Measurements from ENCODE around the gene MED13. TPM values are rescaled to one million over a fixed set of nuclear protein-coding genes. Genes with fewer than 3 reads are reported as not detected.

The MED13 gene
- total and polyA plus RNA-seq, 9 of the 15 experiments (the other 6 are each of a cell fraction or from before 2014, with no cell fraction given), result 5.4 to 48.4 (median 28.2) TPM

DNA sequence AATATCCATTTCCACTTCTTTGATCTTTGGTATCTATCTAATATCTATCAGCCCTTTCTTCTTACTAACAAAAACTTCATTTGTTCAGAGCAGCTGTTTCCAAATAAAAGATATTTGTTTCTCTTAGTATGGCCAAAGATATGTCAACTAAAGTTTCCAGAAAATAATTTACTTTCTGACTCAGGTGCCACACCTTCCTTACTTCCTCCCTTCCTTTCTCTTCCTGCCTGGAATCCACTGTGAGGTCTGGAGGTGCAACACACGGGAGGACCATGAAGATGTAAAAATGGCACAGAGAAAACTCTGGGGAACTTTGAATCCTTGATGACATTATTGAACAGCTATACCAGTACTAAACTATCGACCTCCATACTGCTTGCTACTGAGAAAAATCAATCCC, 14.0 kb downstream of the MED13 start:
- ChIA-PET POLR2A (interaction anchor here (0.8 kb wide), 1 partner anchor 8 kb away, joined by 4 read pairs; no protein-coding TSS in a partner anchor), CTCF (ENCODE audit: low intra/inter-chr PET ratio) (no interaction called here)
- ATAC-seq (no peak), FAIRE-seq (peak; percentile 6), DNase-seq (ENCODE audit: extremely low read depth in 1 of 4, low spot score in 3 of 4) (no peak)
- no peak overlapping the region for H3K27ac ChIP-seq (ENCODE audit: extremely low read depth, low read depth, low read length)
- no peak overlapping the region for H2AFZ ChIP-seq (ENCODE audit: low read depth, low read length)
- BruUV-seq (replicated peaks), result no TSS peak
- no peak overlapping the region for H3K4me2 ChIP-seq (ENCODE audit: insufficient read depth, low read length)
- peaks cover 72% of the 10 kb centered on the region for H3K79me2 ChIP-seq (ENCODE audit: control insufficient read depth, insufficient read depth, low read length)
- H3K4me3 ChIP-seq, result no peak overlapping the region
- intact Hi-C loops (cut with micrococcal nuclease), result no loop called here
- H3K4me1 ChIP-seq (replicated peaks in 1 of 2; ENCODE audit: control insufficient read depth in 2 of 2, insufficient read depth in 2 of 2, low read length in 2 of 2), result no peaks in the 10 kb centered on the region
- H3K9me1 ChIP-seq (ENCODE audit: control insufficient read depth, insufficient read depth, low read length), result no peaks in the 10 kb centered on the region
- no peaks in the 10 kb centered on the region for H3K27me3 ChIP-seq (ENCODE audit: control insufficient read depth in 2 of 2, insufficient read depth in 2 of 2, low read length in 2 of 2)
- WGBS (ENCODE audit: insufficient coverage, low coverage, missing lambda C conversion rate), result 82% methylated on average over 2 of the region's 2 CpGs
- in situ Hi-C loops (cut with MboI), result no loop called here
- H3K36me3 ChIP-seq (ENCODE audit: control insufficient read depth, insufficient read depth, low read length), result peaks cover 76% of the 10 kb centered on the region
- H3K9ac ChIP-seq (ENCODE audit: insufficient read depth in 1 of 2, low read depth in 2 of 2, low read length in 2 of 2), result no peak overlapping the region
- no peaks in the 10 kb centered on the region for H3K9me3 ChIP-seq (replicated peaks; ENCODE audit: control insufficient read depth, insufficient read depth, low read depth, low read length)
- H4K20me1 ChIP-seq (replicated peaks; ENCODE audit: control insufficient read depth, insufficient read depth, low read length), result no peaks in the 10 kb centered on the region
- TF ChIP-seq, protein P1, sequence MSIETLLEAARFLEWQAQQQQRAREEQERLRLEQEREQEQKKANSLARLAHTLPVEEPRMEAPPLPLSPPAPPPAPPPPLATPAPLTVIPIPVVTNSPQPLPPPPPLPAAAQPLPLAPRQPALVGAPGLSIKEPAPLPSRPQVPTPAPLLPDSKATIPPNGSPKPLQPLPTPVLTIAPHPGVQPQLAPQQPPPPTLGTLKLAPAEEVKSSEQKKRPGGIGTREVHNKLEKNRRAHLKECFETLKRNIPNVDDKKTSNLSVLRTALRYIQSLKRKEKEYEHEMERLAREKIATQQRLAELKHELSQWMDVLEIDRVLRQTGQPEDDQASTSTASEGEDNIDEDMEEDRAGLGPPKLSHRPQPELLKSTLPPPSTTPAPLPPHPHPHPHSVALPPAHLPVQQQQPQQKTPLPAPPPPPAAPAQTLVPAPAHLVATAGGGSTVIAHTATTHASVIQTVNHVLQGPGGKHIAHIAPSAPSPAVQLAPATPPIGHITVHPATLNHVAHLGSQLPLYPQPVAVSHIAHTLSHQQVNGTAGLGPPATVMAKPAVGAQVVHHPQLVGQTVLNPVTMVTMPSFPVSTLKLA (conservative IDR thresholded peaks at IDR 0.05), result no peak
- TF ChIP-seq COPS2 (conservative IDR thresholded peaks at IDR 0.05) (no peak), ZNF444 (CRISPR knock-in tag; IDR thresholded peaks at IDR 0.05) (no peak), FOXK2 (conservative IDR thresholded peaks at IDR 0.05 in 1 of 2, IDR thresholded peaks at IDR 0.05 in 1 of 2; ENCODE audit: low read depth in 2 of 2) (no peak), TCF3 (CRISPR knock-in tag; IDR thresholded peaks at IDR 0.05) (no peak), PTTG1 (tag; IDR thresholded peaks at IDR 0.05; ENCODE audit: low read depth) (no peak), NR3C1 (CRISPR knock-in tag; IDR thresholded peaks at IDR 0.05) (no peak), SMARCE1 (IDR thresholded peaks at IDR 0.05) (no peak)
- TF ChIP-seq, protein P2, sequence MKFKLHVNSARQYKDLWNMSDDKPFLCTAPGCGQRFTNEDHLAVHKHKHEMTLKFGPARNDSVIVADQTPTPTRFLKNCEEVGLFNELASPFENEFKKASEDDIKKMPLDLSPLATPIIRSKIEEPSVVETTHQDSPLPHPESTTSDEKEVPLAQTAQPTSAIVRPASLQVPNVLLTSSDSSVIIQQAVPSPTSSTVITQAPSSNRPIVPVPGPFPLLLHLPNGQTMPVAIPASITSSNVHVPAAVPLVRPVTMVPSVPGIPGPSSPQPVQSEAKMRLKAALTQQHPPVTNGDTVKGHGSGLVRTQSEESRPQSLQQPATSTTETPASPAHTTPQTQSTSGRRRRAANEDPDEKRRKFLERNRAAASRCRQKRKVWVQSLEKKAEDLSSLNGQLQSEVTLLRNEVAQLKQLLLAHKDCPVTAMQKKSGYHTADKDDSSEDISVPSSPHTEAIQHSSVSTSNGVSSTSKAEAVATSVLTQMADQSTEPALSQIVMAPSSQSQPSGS (CRISPR knock-in tag; IDR thresholded peaks at IDR 0.05), result no peak
- TF ChIP-seq, protein P3, sequence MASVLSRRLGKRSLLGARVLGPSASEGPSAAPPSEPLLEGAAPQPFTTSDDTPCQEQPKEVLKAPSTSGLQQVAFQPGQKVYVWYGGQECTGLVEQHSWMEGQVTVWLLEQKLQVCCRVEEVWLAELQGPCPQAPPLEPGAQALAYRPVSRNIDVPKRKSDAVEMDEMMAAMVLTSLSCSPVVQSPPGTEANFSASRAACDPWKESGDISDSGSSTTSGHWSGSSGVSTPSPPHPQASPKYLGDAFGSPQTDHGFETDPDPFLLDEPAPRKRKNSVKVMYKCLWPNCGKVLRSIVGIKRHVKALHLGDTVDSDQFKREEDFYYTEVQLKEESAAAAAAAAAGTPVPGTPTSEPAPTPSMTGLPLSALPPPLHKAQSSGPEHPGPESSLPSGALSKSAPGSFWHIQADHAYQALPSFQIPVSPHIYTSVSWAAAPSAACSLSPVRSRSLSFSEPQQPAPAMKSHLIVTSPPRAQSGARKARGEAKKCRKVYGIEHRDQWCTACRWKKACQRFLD (CRISPR knock-in tag; IDR thresholded peaks at IDR 0.05), result no peak
- TF ChIP-seq, protein P4, sequence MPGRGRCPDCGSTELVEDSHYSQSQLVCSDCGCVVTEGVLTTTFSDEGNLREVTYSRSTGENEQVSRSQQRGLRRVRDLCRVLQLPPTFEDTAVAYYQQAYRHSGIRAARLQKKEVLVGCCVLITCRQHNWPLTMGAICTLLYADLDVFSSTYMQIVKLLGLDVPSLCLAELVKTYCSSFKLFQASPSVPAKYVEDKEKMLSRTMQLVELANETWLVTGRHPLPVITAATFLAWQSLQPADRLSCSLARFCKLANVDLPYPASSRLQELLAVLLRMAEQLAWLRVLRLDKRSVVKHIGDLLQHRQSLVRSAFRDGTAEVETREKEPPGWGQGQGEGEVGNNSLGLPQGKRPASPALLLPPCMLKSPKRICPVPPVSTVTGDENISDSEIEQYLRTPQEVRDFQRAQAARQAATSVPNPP (IDR thresholded peaks at IDR 0.05; ENCODE audit: borderline replicate concordance, insufficient read depth, insufficient read length), result no peak
- TF ChIP-seq, protein P5, sequence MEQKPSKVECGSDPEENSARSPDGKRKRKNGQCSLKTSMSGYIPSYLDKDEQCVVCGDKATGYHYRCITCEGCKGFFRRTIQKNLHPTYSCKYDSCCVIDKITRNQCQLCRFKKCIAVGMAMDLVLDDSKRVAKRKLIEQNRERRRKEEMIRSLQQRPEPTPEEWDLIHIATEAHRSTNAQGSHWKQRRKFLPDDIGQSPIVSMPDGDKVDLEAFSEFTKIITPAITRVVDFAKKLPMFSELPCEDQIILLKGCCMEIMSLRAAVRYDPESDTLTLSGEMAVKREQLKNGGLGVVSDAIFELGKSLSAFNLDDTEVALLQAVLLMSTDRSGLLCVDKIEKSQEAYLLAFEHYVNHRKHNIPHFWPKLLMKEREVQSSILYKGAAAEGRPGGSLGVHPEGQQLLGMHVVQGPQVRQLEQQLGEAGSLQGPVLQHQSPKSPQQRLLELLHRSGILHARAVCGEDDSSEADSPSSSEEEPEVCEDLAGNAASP (IDR thresholded peaks at IDR 0.05), result no peak
- TF ChIP-seq, protein P6, sequence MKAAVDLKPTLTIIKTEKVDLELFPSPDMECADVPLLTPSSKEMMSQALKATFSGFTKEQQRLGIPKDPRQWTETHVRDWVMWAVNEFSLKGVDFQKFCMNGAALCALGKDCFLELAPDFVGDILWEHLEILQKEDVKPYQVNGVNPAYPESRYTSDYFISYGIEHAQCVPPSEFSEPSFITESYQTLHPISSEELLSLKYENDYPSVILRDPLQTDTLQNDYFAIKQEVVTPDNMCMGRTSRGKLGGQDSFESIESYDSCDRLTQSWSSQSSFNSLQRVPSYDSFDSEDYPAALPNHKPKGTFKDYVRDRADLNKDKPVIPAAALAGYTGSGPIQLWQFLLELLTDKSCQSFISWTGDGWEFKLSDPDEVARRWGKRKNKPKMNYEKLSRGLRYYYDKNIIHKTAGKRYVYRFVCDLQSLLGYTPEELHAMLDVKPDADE (conservative IDR thresholded peaks at IDR 0.05; ENCODE audit: control insufficient read depth, low read depth, low read length), result no peak
